PC-3 (cell line): Measurements from ENCODE around the gene UNC13A. TPM values are rescaled to one million over a fixed set of nuclear protein-coding genes. Genes with fewer than 3 reads are reported as not detected.

Source experiments
- ATAC-seq: fragments of 200-7000 bp; cut with Tn5 transposase; 2 replicates; pipeline ENCODE4 v1.9.1; 2020; ENCODE audit warnings: mild to moderate bottlenecking, moderate library complexity
- BruUV-seq: library from RNA; stranded (reverse); fragments of 400-500 nt; replicated peaks from 2 replicates; lab custom pipeline; 2021; lab: Mats Ljungman, UMichigan
- CTCF ChIA-PET: fragments of 300-600 bp; sonication (Branson Sonifier 250); formaldehyde crosslinking; loops from one replicate; lab custom pipeline; 2022; ENCODE audit warnings: antibody characterized with exemption; lab: Charles Lee
- POLR2A ChIA-PET: fragments of 300-600 bp; sonication (Branson Sonifier 250); formaldehyde crosslinking; loops from one replicate; lab custom pipeline; 2022; ENCODE audit warnings: antibody characterized with exemption; ENCODE audit not compliant: unreplicated experiment; lab: Charles Lee
- DNase-seq: peaks from one replicate; pipeline ENCODE4 v3.0.0-alpha.2; 2015
- H2AFZ ChIP-seq: fragments of 300-600 bp; sonication (generic); 2 replicates; pipeline ENCODE4 v1.6.0; 2016; ENCODE audit warnings: antibody characterized with exemption, low read length
- H3F3A ChIP-seq: fragments of 300-600 bp; sonication (generic); one replicate; pipeline ENCODE4 v1.6.0; 2017; ENCODE audit warnings: antibody characterized with exemption, low read length, control low read depth, mild to moderate bottlenecking; ENCODE audit not compliant: unreplicated experiment
- H3K27ac ChIP-seq: fragments of 300-600 bp; sonication (generic); 2 replicates; pipeline ENCODE4 v1.5.1; 2016; ENCODE audit warnings: mild to moderate bottlenecking, low read length
- H3K27me3 ChIP-seq: fragments of 300-600 bp; sonication (generic); 2 replicates; pipeline ENCODE4 v1.6.1; 2016; ENCODE audit warnings: low read length, mixed read lengths
- H3K36me3 ChIP-seq: fragments of 300-600 bp; sonication (generic); 2 replicates; pipeline ENCODE4 v1.6.1; 2016; ENCODE audit warnings: low read depth, mixed run types, low read length, mixed read lengths
- H3K4me1 ChIP-seq: fragments of 300-600 bp; sonication (generic); 2 replicates; pipeline ENCODE4 v1.5.1; 2016; ENCODE audit warnings: low read length; ENCODE audit not compliant: insufficient read depth
- H3K4me2 ChIP-seq: fragments of 300-600 bp; sonication (generic); 2 replicates; pipeline ENCODE4 v1.6.0; 2016; ENCODE audit warnings: low read length
- H3K4me3 ChIP-seq: fragments of 300-600 bp; sonication (generic); 2 replicates; pipeline ENCODE4 v1.5.1; 2016; ENCODE audit warnings: mild to moderate bottlenecking, low read length, mixed read lengths
- H3K79me2 ChIP-seq: fragments of 300-600 bp; sonication (generic); 2 replicates; pipeline ENCODE4 v1.6.1; 2017; ENCODE audit warnings: low read length, mixed read lengths
- H3K9ac ChIP-seq: fragments of 300-600 bp; sonication (generic); 2 replicates; pipeline ENCODE4 v1.6.0; 2016; ENCODE audit warnings: mild to moderate bottlenecking, low read length
- H3K9me2 ChIP-seq: fragments of 300-600 bp; sonication (generic); replicated peaks from 2 replicates; pipeline ENCODE4 v1.6.1; 2016; ENCODE audit warnings: mixed run types, low read length, mixed read lengths
- H3K9me3 ChIP-seq: fragments of 300-600 bp; sonication (generic); 2 replicates; pipeline ENCODE4 v1.6.1; 2016; ENCODE audit warnings: low read length, mixed read lengths
- H4K20me1 ChIP-seq: fragments of 300-600 bp; sonication (generic); 2 replicates; pipeline ENCODE4 v1.6.1; 2016; ENCODE audit warnings: low read length, mixed read lengths
- EZH2 ChIP-seq: fragments of 300-600 bp; sonication (generic); IDR thresholded peaks from one replicate; pipeline ENCODE4 v1.6.1; 2017; ENCODE audit warnings: antibody characterized with exemption, mild to moderate bottlenecking, low read length; ENCODE audit not compliant: unreplicated experiment
- EZH2phosphoT487 ChIP-seq: fragments of 300-600 bp; sonication (generic); IDR thresholded peaks from 2 replicates; pipeline ENCODE4 v1.6.1; 2018; ENCODE audit warnings: mild to moderate bottlenecking, antibody characterized with exemption, low read length, borderline replicate concordance
- intact Hi-C: fragments of 100-400 bp; cut with micrococcal nuclease; formaldehyde crosslinking; loops from 2 replicates; pipeline ENCODE4 v1.9.0; 2023
- total RNA-seq: library from RNA; depleted of rRNA; stranded (reverse); fragments of >200 nt; gene quantifications from 2 replicates; pipeline ENCODE4 v1.2.3, GENCODE V29; 2014
- TF ChIP-seq, protein P1 (sequence below): fragments of 300-600 bp; sonication (generic); conservative IDR thresholded peaks from 2 replicates; pipeline ENCODE4 v1.5.1; 2017; ENCODE audit warnings: antibody characterized with exemption, low read depth, mild to moderate bottlenecking, low read length

UNC13A gene
- total RNA-seq, 1 experiment from 2014 or later: not detected

DNA sequence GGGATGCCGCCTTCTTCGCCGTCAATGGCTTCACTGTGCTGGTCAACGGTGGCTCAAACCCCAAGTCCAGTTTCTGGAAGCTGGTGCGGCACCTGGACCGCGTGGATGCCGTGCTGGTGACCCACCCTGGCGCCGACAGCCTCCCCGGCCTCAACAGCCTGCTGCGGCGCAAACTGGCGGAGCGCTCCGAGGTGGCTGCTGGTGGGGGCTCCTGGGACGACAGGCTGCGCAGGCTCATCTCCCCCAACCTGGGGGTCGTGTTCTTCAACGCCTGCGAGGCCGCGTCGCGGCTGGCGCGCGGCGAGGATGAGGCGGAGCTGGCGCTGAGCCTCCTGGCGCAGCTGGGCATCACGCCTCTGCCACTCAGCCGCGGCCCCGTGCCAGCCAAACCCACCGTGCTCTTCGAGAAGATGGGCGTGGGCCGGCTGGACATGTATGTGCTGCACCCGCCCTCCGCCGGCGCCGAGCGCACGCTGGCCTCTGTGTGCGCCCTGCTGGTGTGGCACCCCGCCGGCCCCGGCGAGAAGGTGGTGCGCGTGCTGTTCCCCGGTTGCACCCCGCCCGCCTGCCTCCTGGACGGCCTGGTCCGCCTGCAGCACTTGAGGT lies 38.1 kb upstream of the UNC13A start:
- no peak for TF ChIP-seq EZH2
- no peak for TF ChIP-seq EZH2phosphoT487
- TF ChIP-seq, protein P1, sequence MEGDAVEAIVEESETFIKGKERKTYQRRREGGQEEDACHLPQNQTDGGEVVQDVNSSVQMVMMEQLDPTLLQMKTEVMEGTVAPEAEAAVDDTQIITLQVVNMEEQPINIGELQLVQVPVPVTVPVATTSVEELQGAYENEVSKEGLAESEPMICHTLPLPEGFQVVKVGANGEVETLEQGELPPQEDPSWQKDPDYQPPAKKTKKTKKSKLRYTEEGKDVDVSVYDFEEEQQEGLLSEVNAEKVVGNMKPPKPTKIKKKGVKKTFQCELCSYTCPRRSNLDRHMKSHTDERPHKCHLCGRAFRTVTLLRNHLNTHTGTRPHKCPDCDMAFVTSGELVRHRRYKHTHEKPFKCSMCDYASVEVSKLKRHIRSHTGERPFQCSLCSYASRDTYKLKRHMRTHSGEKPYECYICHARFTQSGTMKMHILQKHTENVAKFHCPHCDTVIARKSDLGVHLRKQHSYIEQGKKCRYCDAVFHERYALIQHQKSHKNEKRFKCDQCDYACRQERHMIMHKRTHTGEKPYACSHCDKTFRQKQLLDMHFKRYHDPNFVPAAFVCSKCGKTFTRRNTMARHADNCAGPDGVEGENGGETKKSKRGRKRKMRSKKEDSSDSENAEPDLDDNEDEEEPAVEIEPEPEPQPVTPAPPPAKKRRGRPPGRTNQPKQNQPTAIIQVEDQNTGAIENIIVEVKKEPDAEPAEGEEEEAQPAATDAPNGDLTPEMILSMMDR: no peak
- Histone ChIP-seq H3K9me3 (no peaks in the 10 kb centered on the region), H3K4me3 (no peak overlapping the region), H3F3A (no peaks in the 10 kb centered on the region), H3K4me1 (peaks cover 7% of the 10 kb centered on the region), H3K27ac (no peak overlapping the region), H3K36me3 (peaks cover 20% of the 10 kb centered on the region), H3K9me2 (no peaks in the 10 kb centered on the region), H4K20me1 (no peaks in the 10 kb centered on the region), H2AFZ (no peak overlapping the region), H3K9ac (no peak overlapping the region), H3K79me2 (peaks cover 19% of the 10 kb centered on the region), H3K27me3 (no peaks in the 10 kb centered on the region), H3K4me2 (no peak overlapping the region)
- DNase-seq (no peak), ATAC-seq (no peak)
- ChIA-PET CTCF (interaction anchor here (0.9 kb wide), 1 partner anchor 40 kb away, joined by 3 read pairs; no protein-coding TSS in a partner anchor), POLR2A (no interaction called here)
- intact Hi-C loops: no loop called here
- no TSS peak for BruUV-seq

DNA sequence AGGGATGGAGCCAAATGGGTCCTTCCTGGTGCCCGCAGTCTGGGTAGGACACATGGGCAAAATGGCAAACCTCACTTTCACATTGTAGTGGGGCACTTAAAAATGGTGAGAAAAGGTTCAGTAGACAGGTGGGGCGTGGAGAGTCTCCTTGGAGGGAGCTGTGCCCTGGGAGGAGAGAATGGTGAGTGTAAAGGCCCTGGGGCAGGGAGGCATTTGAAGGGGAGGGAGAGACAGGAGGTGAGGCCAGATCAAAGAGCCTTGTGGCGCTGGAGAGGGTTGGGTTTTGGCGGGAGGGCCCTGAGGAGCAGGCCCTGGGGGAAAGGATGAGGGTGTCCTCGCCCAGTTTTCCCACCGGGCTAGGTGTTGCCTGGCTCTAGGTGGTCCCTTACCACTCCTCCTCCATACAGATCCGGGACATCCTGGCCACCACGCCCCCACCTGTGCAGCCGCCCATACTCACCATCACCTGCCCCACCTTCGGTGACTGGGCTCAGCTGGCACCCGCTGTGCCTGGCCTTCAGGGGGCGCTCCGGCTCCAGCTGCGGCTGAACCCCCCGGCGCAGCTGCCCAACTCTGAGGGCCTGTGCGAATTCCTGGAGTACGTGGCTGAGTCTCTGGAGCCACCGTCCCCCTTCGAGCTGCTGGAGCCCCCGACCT lies 37.4 kb upstream of the UNC13A start:
- no peaks in the 10 kb centered on the region for H3K9me3 ChIP-seq
- no peaks in the 10 kb centered on the region for H3F3A ChIP-seq
- H3K79me2 ChIP-seq: peaks cover 19% of the 10 kb centered on the region
- BruUV-seq: no TSS peak
- no peaks in the 10 kb centered on the region for H3K27me3 ChIP-seq
- no peak overlapping the region for H2AFZ ChIP-seq
- TF ChIP-seq EZH2: no peak
- TF ChIP-seq, protein P1: peak; percentile 68
- no peak for TF ChIP-seq EZH2phosphoT487
- POLR2A ChIA-PET: no interaction called here
- intact Hi-C loops: no loop called here
- ATAC-seq: no peak
- no peak overlapping the region for H3K4me2 ChIP-seq
- no peak overlapping the region for H3K27ac ChIP-seq
- no peak overlapping the region for H3K9ac ChIP-seq
- peaks cover 6% of the 10 kb centered on the region; the same call in 1 of the 2 replicates for H4K20me1 ChIP-seq
- DNase-seq: no peak
- H3K36me3 ChIP-seq: peaks cover 13% of the 10 kb centered on the region
- no peaks in the 10 kb centered on the region for H3K9me2 ChIP-seq
- no peak overlapping the region for H3K4me3 ChIP-seq
- peaks cover 14% of the 10 kb centered on the region for H3K4me1 ChIP-seq
- CTCF ChIA-PET: interaction anchor here (0.9 kb wide), 1 partner anchor 41 kb away, joined by 3 read pairs; no protein-coding TSS in a partner anchor

DNA sequence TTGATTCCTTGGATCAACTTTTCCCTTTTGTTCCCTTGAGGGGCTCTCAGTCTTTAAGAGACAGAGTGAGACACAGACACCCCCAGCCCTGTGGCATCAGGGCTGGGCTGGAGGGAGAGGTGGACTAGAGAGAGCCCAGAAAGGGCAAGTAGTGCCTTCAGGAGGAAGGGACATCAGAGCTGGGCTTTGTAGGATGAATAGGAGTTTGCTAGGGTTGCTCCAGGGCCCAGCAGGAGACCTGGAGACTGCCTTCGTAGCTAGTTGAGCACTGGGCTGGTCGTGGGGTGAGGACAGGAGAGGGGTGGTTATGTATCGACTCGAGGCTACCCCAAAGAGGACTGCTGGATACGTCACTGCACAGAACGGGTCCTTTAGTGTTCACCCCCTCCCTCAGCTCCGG lies 36.5 kb upstream of the UNC13A start:
- Histone ChIP-seq H3K9me2 (no peaks in the 10 kb centered on the region), H4K20me1 (peaks cover 14% of the 10 kb centered on the region; the same call in 1 of the 2 replicates), H3K79me2 (peaks cover 24% of the 10 kb centered on the region), H3K9ac (no peak overlapping the region), H3K36me3 (peaks cover 9% of the 10 kb centered on the region; the same call in 1 of the 2 replicates), H3K9me3 (no peaks in the 10 kb centered on the region), H3K4me3 (no peak overlapping the region), H3K4me2 (no peak overlapping the region), H3K4me1 (peaks cover 18% of the 10 kb centered on the region), H3K27ac (no peak overlapping the region), H2AFZ (no peak overlapping the region), H3F3A (no peaks in the 10 kb centered on the region), H3K27me3 (no peaks in the 10 kb centered on the region)
- no peak for ATAC-seq
- ChIA-PET CTCF (no interaction called here), POLR2A (no interaction called here)
- intact Hi-C loops: no loop called here
- TF ChIP-seq EZH2phosphoT487: no peak
- no peak for TF ChIP-seq EZH2
- TF ChIP-seq, protein P1: no peak
- no TSS peak for BruUV-seq
- no peak for DNase-seq
